Measurements from ENCODE around the gene EHMT1.
A peak's percentile ranks its signal among the peaks of the same experiment; 100 is the strongest.
"Not testable (repeated sequence)": the region's sequence is repeated elsewhere in the genome, so short reads cannot be mapped to it uniquely, and the experiment has no call there.

The EHMT1 gene

DNA sequence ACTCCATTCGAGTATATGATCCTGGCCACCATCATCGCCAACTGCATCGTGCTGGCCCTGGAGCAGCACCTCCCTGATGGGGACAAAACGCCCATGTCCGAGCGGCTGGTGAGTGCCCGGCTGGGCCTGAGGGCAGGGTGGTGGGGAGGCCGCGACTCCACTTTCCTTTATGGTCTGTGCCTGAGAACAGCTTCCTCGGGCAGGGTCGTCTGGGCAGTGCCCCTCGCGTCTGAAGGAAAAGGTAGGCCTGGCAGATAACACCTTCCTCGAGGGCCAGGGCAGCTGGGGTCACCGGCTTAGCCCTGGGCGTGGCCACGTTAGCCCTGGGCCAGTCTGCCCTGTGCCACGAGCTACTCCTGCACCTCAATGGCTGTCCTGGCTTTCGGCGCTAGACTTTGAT lies 260.2 kb downstream of the EHMT1 start:
- DNase-seq, result no peak

DNA sequence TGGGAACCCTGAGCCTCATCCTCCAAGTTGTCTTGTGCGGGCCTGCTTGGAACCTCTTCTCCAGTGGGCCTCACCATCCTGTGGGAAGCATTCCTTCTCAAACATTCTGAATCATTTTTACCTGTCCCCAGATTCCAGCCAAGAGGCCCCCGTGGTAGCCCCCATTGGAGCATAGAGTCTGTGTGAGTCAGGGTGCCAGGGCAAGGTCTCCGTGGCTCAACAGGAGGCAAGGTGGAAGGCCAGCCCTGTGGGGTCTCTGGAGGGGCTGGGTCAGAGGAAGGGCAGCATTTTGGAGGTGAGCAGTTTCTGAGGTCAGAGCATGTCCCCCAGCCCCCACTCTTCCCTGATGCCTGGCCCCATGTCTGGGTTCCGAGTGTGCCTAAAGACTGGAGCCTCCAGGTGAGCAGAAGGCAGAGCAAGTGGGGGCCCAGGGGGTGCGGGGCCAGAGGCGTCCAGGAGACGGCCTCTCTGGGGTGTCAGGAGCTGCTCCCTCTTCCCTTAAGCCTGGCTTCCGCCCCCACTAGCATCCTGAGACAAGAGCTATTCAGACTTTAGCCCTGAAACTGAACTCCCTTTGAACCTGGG lies 260.9 kb downstream of the EHMT1 start:
- no peak for DNase-seq

DNA sequence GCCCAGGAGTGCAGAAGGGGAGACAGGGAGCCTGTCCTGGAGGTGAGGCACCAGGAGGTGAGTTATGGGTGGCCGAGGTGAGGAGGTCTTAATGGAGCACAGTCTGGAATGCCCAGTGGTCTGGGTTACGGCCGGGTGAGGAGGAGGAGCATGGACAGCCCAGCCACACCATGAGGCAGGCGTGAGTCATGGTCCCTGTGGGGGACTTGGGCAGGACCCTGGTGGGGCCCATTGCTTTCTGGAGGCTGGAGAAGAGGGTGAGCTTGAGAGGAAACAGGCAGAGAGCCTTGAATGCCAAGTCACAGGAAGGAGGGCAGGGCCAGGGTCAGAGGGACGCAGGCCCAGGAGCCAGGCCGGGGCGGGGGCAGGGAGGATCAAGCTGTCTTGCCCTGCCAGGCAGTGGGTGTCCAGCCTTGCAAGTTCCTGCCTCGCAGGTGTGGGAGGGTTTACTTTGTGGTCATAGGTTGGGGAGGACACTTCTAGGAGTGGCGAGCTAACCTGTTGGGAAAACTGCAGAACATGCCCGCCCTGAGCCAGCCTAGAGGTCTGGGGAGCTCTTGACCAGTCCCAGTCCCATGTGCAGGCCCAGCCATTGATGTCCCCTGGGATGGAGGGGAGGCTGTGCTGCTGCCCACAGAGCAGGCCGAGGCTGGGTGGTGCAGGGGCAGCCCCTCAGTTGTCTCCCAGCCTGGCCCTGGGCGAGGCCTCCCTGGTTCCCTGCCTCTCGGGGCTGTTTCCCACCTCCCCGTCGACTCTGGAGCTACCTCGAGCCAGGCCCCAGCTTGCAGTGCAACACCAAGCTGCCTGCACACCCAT lies 261.6 kb downstream of the EHMT1 start:
- DNase-seq, result no peak

DNA sequence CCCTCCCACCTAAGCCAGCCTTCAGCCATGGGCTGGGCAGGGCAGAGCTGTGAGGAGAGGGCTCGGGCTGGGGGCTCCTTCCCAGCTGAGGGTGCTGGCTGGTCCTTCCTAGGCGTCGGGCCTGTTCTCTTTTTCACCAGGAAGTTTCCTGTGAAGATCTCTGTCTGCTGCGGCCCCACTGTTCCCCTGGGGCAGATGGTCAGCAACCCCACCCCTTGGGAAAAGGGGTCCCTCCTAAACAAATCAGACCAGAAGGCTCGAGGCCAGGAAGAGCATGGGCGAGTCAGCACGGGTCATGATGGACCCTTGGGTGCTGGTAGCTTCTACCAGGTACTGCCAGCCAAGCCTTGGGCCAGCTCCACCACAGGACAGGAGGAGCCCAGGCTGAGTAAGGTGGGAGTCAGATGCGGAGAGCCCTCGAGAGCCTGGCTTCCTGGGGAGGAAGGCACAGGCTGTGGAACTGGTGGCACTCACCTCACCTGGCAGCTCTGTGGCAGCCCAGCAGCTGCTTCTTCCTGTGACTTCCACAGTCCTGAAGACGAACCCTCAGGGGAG lies 262.2 kb downstream of the EHMT1 start:
- no peak for DNase-seq

DNA sequence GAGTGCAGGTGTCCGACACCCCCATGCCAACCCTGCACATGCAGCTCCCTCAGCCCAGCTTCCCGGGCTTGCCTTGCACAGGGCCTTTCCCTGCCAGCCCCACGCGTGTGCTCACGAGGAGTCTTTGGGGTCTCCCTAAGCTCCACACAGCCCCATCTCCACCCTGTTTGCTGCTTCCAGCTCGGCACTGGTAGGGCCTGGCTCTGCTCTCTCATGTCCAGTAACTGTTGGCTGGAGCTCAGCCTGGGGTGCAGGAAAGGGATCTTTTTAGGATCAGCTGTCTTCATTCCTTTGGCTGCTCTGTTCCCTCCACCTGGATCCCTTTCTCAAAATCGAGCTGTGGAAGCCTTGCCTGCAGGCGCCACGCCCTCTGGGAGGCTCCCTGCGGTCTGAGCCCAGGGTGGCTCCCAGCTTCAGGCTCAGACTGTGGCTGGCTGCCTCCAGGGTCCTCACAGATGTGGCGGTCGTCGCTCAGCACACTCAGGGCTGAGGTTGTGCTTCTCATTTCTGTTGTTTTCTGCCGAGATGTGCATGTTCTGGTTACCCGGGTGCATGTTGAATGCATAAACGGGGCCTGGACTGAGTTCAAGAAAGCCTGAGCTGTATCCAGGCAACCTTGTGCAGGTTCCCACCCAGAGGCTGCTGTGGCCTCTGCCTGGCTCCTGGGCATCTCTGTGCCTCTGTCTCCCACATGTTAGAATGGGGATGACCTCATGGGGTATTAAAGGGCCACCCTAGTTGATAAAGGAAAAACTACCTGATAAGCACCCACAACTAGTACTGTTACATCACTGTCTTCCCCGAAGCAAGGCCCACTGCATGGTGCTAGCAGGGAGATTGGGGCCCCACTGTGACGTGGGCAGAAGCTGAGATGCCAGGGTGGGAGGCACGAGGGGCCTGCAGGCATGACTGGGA lies 263.0 kb downstream of the EHMT1 start:
- no peak for DNase-seq

DNA sequence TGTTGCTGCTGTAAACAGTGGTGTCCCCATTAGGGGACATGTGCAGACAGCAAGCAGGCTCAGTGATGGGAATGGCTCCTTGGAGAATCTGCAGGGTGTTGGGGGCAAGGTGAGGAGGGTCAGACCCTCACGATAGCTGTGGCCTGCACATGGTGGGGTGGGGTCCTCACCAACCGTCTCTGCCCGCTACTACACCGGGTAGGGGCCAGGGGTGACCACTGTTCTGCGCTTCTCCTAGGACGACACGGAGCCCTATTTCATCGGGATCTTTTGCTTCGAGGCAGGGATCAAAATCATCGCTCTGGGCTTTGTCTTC lies 263.7 kb downstream of the EHMT1 start:
- no peak for DNase-seq

DNA sequence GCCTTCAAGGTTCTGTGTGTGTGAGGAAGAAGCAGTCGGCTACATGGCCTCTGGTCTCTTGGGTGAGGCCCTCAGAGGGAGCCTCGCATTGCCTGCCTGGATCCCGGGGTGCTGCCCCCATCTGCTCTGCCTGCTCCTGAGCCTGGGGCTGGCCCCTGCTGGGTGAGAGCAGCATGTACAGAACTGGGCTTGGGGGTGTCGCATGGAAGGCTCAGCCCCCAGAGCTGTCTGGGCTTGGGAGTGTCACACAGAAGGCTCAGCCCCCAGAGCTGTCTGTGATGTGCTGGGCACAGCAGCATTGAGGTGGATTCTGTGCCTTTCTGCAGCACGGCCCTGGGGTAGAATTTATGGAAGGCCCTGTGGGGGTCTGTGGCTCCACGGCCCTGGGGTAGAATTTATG lies 265.2 kb downstream of the EHMT1 start:
- DNase-seq, result not testable (repeated sequence)

DNA sequence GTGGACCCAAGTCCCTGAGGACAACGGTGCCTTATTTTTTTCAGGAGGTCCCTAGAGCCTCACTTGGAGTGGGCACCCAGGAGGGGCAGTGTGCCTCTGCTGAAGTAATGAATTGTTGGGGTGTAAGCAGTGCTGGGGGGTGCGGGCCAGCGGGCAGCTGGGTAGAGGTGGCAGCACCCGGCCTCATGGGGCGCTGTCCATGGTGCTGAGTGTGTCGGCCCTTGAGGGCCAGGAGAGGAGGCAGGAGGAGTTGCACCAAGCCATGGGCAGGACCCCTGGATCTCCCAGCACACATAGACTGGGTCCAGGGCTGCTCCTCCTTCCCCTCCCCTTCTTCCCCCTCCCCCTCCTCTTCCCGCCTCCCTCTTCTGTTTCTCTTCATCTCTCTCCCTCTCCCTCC lies 265.7 kb downstream of the EHMT1 start:
- peak; percentile 56 for DNase-seq

DNA sequence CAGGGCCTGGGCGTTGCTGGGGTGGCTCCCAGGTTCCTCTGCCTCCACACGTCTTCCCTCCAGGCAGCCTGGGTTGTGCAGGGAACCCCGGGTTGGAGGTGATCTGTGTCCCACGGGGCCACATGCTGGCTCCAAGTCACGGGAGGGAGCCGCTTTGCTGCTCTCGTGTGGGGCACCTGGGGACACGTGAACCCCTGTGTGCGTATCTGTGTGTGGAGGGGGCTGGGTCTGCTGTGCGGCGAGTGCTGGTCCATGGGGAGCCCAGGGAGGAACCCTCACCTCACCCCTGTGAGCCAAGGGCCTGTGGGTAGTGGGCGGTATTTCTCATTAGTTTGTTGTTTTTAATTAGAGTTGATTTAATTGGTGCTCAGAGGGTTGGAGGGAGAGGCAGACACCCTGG lies 266.3 kb downstream of the EHMT1 start:
- DNase-seq, result not testable (repeated sequence)
